Measurements from ENCODE around the gene LY9. TPM values are rescaled to one million over a fixed set of nuclear protein-coding genes. Genes with fewer than 3 reads are reported as not detected.

Gene LY9
- total RNA-seq, 1 donor: not detected

GRCh38 chr1:160877221-160877620 lies 81.2 kb downstream of the LY9 start:
- no peak overlapping the region for H3K4me3 ChIP-seq (ENCODE audit: low read depth, low read length)
- no peak for DNase-seq (ENCODE audit: low read depth)
- peak; percentile 7 for TF ChIP-seq CTCF (IDR thresholded peaks at IDR 0.05; ENCODE audit: insufficient read depth, low read depth, low read length)

Other genes with a start within 250 kb of the LY9 start
- not detected in 2 replicates for gene CD84, start 216.7 kb upstream of the LY9 start, total RNA-seq
- not detected in 2 replicates for gene SLAMF1, start 149.1 kb upstream of the LY9 start, total RNA-seq
- gene CD48, start 84.4 kb upstream of the LY9 start, total RNA-seq: not detected in 2 replicates
- gene SLAMF7, start 56.9 kb upstream of the LY9 start, total RNA-seq: not detected in 2 replicates
- gene CD244, start 66.7 kb downstream of the LY9 start, total RNA-seq: not detected in 2 replicates
- gene ITLN1, start 89.0 kb downstream of the LY9 start, total RNA-seq: not detected in 2 replicates
- gene ITLN2, start 158.6 kb downstream of the LY9 start, total RNA-seq: not detected in 2 replicates
- gene F11R, start 225.0 kb downstream of the LY9 start, total RNA-seq: 0.32 and 5.6 TPM in 2 replicates
- gene TSTD1, start 242.8 kb downstream of the LY9 start, total RNA-seq: 1.6 and 18.6 TPM in 2 replicates
- 52.5 and 62.2 TPM in 2 replicates for gene USF1, start 249.8 kb downstream of the LY9 start, total RNA-seq